Measurements from ENCODE around the gene BEGAIN. TPM values are rescaled to one million over a fixed set of nuclear protein-coding genes. Genes with fewer than 3 reads are reported as not detected.

Gene BEGAIN
- total RNA-seq, 1 donor from 2014 or later, result 1.9 TPM

- no peak for DNase-seq
- intact Hi-C loops (cut with micrococcal nuclease), result no loop called here
- Histone ChIP-seq H3K9me3 (replicated peaks) (no peaks in the 10 kb centered on the region), H3K4me3 (no peak overlapping the region), H3K4me1 (no peaks in the 10 kb centered on the region), H3K27me3 (ENCODE audit: low read depth) (peaks cover 74% of the 10 kb centered on the region), H3K36me3 (no peaks in the 10 kb centered on the region), H3K27ac (replicated peaks) (no peak overlapping the region)
- TF ChIP-seq CTCF (IDR thresholded peaks at IDR 0.05; ENCODE audit: borderline replicate concordance), result no peak
Observed at GRCh38 chr14:100609331-100609870, 22.2 kb upstream of the BEGAIN start.

- no peaks in the 10 kb centered on the region for H3K4me1 ChIP-seq
- intact Hi-C loops (cut with micrococcal nuclease), result no loop called here
- H3K27me3 ChIP-seq (ENCODE audit: low read depth), result peaks cover 80% of the 10 kb centered on the region
- H3K27ac ChIP-seq (replicated peaks), result no peak overlapping the region
- H3K4me3 ChIP-seq, result no peak overlapping the region
- no peaks in the 10 kb centered on the region for H3K9me3 ChIP-seq (replicated peaks)
- H3K36me3 ChIP-seq, result no peaks in the 10 kb centered on the region
- no peak for TF ChIP-seq CTCF (IDR thresholded peaks at IDR 0.05; ENCODE audit: borderline replicate concordance)
- DNase-seq, result no peak
Observed at GRCh38 chr14:100608586-100609330, 21.5 kb upstream of the BEGAIN start.

- peaks cover 82% of the 10 kb centered on the region for H3K27me3 ChIP-seq (ENCODE audit: low read depth)
- DNase-seq, result no peak
Observed at GRCh38 chr14:100608064-100608463, 20.8 kb upstream of the BEGAIN start.

GRCh38 chr14:100607611-100607956 is 20.4 kb upstream of the BEGAIN start:
- Histone ChIP-seq H3K27ac (replicated peaks) (no peak overlapping the region), H3K27me3 (ENCODE audit: low read depth) (peaks cover 78% of the 10 kb centered on the region), H3K4me1 (no peaks in the 10 kb centered on the region), H3K4me3 (no peak overlapping the region), H3K9me3 (replicated peaks) (peaks cover under 1% of the 10 kb centered on the region), H3K36me3 (no peaks in the 10 kb centered on the region)
- no peak for DNase-seq
- TF ChIP-seq CTCF (IDR thresholded peaks at IDR 0.05; ENCODE audit: borderline replicate concordance), result no peak
- intact Hi-C loops (cut with micrococcal nuclease), result no loop called here

More at GRCh38 chr14:100608064-100608463, 20.8 kb upstream of the BEGAIN start:
- H3K9me3 ChIP-seq (replicated peaks), result no peaks in the 10 kb centered on the region
- no peaks in the 10 kb centered on the region for H3K4me1 ChIP-seq
- intact Hi-C loops (cut with micrococcal nuclease), result no loop called here
- H3K4me3 ChIP-seq, result no peak overlapping the region
- no peak overlapping the region for H3K27ac ChIP-seq (replicated peaks)
- no peak for TF ChIP-seq CTCF (IDR thresholded peaks at IDR 0.05; ENCODE audit: borderline replicate concordance)
- no peaks in the 10 kb centered on the region for H3K36me3 ChIP-seq

GRCh38 chr14:100606687-100607610 is 19.7 kb upstream of the BEGAIN start:
- H3K9me3 ChIP-seq (replicated peaks), result peaks cover 7% of the 10 kb centered on the region
- TF ChIP-seq CTCF (IDR thresholded peaks at IDR 0.05; ENCODE audit: borderline replicate concordance), result no peak
- H3K4me1 ChIP-seq, result no peaks in the 10 kb centered on the region
- peaks cover 78% of the 10 kb centered on the region for H3K27me3 ChIP-seq (ENCODE audit: low read depth)
- H3K36me3 ChIP-seq, result no peaks in the 10 kb centered on the region
- intact Hi-C loops (cut with micrococcal nuclease), result no loop called here
- no peak overlapping the region for H3K4me3 ChIP-seq
- no peak for DNase-seq
- no peak overlapping the region for H3K27ac ChIP-seq (replicated peaks)

All from left ventricle myocardium inferior (tissue), 1 donor.